ENCODE results near the gene MACROH2A1. TPM values are rescaled to one million over a fixed set of nuclear protein-coding genes. Genes with fewer than 3 reads are reported as not detected.

MACROH2A1 gene
- total RNA-seq, 4 donors from 2014 or later = 278 to 355 (median 319) TPM

- H3K4me1 ChIP-seq = peaks cover 12 to 83% (median 47%) of the 10 kb centered on the region in 3 donors
- H3K27ac ChIP-seq = no peak overlapping the region
- DNase-seq = no peak
- intact Hi-C loops (cut with DNase I) = no loop called here
- TF ChIP-seq POLR2A (IDR thresholded peaks at IDR 0.05) = no peak
- TF ChIP-seq CTCF (IDR thresholded peaks at IDR 0.05) = no peak
- no peaks in the 10 kb centered on the region for H3K9me3 ChIP-seq
- WGBS, 2 donors = 59 to 63% methylated on average over 6 of the region's 6 CpGs
- H3K36me3 ChIP-seq = peaks cover 8 to 95% (median 34%) of the 10 kb centered on the region in 3 donors
- no peak overlapping the region for H3K4me3 ChIP-seq
- no peaks in the 10 kb centered on the region for H3K27me3 ChIP-seq
Measured at GRCh38 chr5:135375040-135375793, 23.8 kb downstream of the MACROH2A1 start.

DNA sequence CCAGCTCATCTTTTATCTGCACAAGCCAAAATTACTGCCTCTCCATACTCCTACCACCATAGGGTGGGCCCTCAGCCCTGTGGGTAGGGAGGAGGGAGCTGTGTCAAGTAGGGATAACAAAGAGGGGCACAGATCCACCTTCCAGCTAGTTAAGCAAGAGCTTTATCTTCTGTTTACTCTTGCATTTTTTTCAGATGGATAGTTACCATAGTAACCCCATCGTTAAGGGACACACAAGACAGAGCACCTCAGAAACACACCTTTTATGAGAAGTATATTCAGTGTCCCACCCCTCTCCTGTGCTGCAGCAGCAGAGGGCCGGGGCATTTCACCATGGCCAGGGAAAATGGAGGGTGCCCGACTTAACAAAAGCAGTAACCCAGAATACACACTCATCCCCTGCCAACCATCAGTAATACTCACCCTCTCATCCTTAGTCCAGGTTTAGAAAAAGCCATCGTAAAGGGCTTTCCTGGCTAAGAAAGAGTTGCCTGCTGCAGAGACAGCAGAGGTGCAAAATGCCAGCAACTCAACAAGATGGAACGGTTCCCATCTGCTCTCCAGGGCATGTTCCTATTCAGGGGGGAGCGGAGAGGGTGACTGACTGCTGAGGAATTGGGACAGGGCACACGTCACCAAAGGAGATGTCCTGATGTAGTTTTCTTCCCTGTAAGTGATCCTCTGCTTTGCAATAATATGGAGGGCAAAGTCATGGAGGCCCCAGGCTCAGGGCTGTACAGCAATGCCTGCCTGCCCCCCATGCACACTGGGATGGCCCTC is 25.1 kb downstream of the MACROH2A1 start:
- 45 to 49% methylated on average over 3 to 6 of the region's 7 CpGs for WGBS, 2 donors
- Histone ChIP-seq H3K9me3 (no peaks in the 10 kb centered on the region), H3K27me3 (no peaks in the 10 kb centered on the region), H3K27ac (no peak overlapping the region), H3K4me1 (peaks cover 4 to 70% (median 35%) of the 10 kb centered on the region in 3 donors), H3K36me3 (peaks cover 7 to 95% (median 39%) of the 10 kb centered on the region in 3 donors), H3K4me3 (no peak overlapping the region)
- DNase-seq = no peak
- TF ChIP-seq CTCF (IDR thresholded peaks at IDR 0.05) (no peak), POLR2A (IDR thresholded peaks at IDR 0.05) (no peak)
- intact Hi-C loops (cut with DNase I) = no loop called here

GRCh38 chr5:135372654-135373381 is 26.2 kb downstream of the MACROH2A1 start:
- intact Hi-C loops (cut with DNase I) = no loop called here
- DNase-seq = no peak
- H3K4me1 ChIP-seq = peaks cover 4 to 59% (median 28%) of the 10 kb centered on the region in 3 donors
- H3K4me3 ChIP-seq = no peak overlapping the region
- H3K36me3 ChIP-seq = peaks cover 11 to 95% (median 40%) of the 10 kb centered on the region in 3 donors
- TF ChIP-seq POLR2A (IDR thresholded peaks at IDR 0.05) (no peak), CTCF (IDR thresholded peaks at IDR 0.05) (no peak)
- WGBS, 2 donors = 43 to 46% methylated on average over 6 to 8 of the region's 10 CpGs
- H3K27ac ChIP-seq = peak overlapping the region in 1 of 4 donors; percentile 60
- no peaks in the 10 kb centered on the region for H3K27me3 ChIP-seq
- no peaks in the 10 kb centered on the region for H3K9me3 ChIP-seq

GRCh38 chr5:135371622-135372232 is 27.3 kb downstream of the MACROH2A1 start:
- no peaks in the 10 kb centered on the region for H3K9me3 ChIP-seq
- H3K36me3 ChIP-seq = peaks cover 11 to 95% (median 34%) of the 10 kb centered on the region in 3 donors
- no peak for DNase-seq
- no peaks in the 10 kb centered on the region for H3K27me3 ChIP-seq
- H3K4me1 ChIP-seq = peaks cover 4 to 48% (median 19%) of the 10 kb centered on the region in 3 donors
- H3K27ac ChIP-seq = peak overlapping the region in 3 of 4 donors; percentile 6 to 60 (median 34)
- no peak overlapping the region for H3K4me3 ChIP-seq
- intact Hi-C loops (cut with DNase I) = no loop called here
- TF ChIP-seq POLR2A (IDR thresholded peaks at IDR 0.05) (no peak), CTCF (IDR thresholded peaks at IDR 0.05) (no peak)
- WGBS, 2 donors = 50 to 63% methylated on average over 4 of the region's 4 CpGs
